Stimulated activated CD4-positive, alpha-beta T cell treated with anti-CD3 and anti-CD28 coated beads, Interleukin-4, amount 100 ng/mL, for 1 hour (primary cell): Measurements from ENCODE around the gene SLC35B1.

ENCODE experiments used
- DNase-seq: peaks from one replicate; pipeline ENCODE4 v3.0.0-alpha.2; 2020

Gene SLC35B1

GRCh38 chr17:49670002-49670401 lies 37.8 kb downstream of the SLC35B1 start:
- no peak for DNase-seq

- no peak for DNase-seq
Measured at GRCh38 chr17:49667854-49668253, 39.9 kb downstream of the SLC35B1 start.

GRCh38 chr17:49664706-49665211 lies 43.0 kb downstream of the SLC35B1 start:
- DNase-seq = no peak

GRCh38 chr17:49659661-49660382 lies 47.9 kb downstream of the SLC35B1 start:
- DNase-seq = no peak

GRCh38 chr17:49656247-49656646 lies 51.5 kb downstream of the SLC35B1 start:
- DNase-seq = no peak
